VCaP (cell line): ENCODE results near the gene ARHGAP32.
"Not testable (repeated sequence)": the region's sequence is repeated elsewhere in the genome, so short reads cannot be mapped to it uniquely, and the experiment has no call there.

Experiments
- H3K27ac ChIP-seq: fragments of 450-650 bp; 2 replicates; pipeline ENCODE4 v1.5.1; 2017
- TF ChIP-seq, protein P1 (sequence below): fragments of 450-650 bp; conservative IDR thresholded peaks from 2 replicates; pipeline ENCODE4 v1.5.1; 2017; ENCODE audit warnings: mild to moderate bottlenecking, moderate library complexity

ARHGAP32 gene

GRCh38 chr11:129141748-129142523 is 50.2 kb downstream of the ARHGAP32 start:
- peak overlapping the region; percentile 33; the same call in 1 of the 2 replicates for H3K27ac ChIP-seq
- TF ChIP-seq, protein P1, sequence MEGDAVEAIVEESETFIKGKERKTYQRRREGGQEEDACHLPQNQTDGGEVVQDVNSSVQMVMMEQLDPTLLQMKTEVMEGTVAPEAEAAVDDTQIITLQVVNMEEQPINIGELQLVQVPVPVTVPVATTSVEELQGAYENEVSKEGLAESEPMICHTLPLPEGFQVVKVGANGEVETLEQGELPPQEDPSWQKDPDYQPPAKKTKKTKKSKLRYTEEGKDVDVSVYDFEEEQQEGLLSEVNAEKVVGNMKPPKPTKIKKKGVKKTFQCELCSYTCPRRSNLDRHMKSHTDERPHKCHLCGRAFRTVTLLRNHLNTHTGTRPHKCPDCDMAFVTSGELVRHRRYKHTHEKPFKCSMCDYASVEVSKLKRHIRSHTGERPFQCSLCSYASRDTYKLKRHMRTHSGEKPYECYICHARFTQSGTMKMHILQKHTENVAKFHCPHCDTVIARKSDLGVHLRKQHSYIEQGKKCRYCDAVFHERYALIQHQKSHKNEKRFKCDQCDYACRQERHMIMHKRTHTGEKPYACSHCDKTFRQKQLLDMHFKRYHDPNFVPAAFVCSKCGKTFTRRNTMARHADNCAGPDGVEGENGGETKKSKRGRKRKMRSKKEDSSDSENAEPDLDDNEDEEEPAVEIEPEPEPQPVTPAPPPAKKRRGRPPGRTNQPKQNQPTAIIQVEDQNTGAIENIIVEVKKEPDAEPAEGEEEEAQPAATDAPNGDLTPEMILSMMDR, result no peak

DNA sequence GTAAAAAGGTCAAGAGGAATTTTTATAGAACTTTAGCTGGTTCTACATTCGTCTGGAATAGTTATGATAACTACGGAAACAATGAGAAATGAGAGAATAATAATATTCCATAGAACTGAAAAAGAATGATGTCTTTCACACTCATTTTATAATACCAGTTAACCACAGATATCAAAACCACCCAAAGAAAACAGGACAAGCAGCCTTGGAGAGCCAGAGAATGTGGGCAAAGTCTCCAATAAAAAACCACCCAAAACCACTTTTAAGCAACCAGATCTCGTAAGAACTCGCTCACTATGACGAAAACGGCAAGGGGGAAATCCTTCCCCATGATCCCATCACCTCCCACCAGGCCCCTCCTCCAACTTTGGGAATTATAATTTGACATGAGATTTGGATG is 60.8 kb downstream of the ARHGAP32 start:
- TF ChIP-seq, protein P1, result no peak
- H3K27ac ChIP-seq, result no peak overlapping the region

DNA sequence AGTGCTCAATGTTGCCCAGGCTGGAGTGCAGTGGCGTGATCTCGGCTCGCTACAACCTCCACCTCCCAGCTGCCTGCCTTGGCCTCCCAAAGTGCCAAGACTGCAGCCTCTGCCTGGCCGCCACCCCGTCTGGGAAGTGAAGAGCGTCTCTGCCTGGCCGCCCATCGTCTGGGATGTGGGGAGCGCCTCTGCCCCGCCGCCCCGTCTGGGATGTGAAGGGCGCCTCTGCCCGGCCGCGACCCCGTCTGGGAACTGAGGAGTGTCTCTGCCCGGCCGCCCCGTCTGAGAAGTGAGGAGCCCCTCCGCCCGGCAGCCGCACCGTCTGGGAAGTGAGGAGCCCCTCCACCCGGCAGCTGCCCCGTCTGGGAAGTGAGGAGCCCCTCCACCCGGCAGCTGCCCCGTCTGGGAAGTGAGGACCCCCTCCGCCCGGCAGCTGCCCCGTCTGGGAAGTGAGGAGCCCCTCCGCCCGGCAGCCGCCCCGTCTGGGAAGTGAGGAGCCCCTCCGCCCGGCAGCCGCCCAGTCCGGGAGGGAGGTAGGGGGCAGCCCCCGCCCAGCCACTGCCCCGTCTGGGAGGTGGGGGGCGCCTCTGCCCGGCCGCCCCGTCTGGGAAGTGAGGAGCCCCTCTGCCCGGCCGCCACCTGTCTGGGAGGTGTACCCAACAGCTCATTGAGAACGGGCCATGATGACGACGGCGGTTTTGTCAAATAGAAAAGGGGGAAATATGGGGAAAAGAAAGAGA is 63.1 kb downstream of the ARHGAP32 start:
- H3K27ac ChIP-seq, result not testable (repeated sequence)

DNA sequence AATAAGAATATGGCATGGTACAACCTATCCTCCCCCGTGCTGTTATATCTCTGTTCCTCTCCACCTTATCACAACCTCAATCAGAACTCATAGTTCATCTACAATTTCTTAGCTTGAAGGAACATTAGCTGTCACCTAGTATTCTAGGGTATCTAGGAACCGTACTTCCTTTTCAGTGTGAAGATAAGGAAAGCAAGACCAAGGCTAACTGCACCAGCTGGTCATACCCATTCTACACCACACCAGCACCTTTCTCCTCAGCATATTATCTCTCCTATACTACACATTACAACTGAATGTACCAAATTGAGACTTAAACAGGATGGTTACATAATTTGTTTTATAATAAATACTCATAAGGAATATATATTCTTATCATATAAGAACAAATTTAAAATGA is 73.1 kb downstream of the ARHGAP32 start:
- 0 out of 2 replicates have a peak overlapping the region, but pooled peaks have one; percentile 3 for H3K27ac ChIP-seq
- TF ChIP-seq, protein P1, result no peak

GRCh38 chr11:129117595-129118350 is 74.4 kb downstream of the ARHGAP32 start:
- TF ChIP-seq, protein P1, result peak; percentile 97
- no peak overlapping the region for H3K27ac ChIP-seq

- TF ChIP-seq, protein P1, result no peak
- no peak overlapping the region for H3K27ac ChIP-seq
Observed at GRCh38 chr11:129115652-129116586, 76.2 kb downstream of the ARHGAP32 start.

DNA sequence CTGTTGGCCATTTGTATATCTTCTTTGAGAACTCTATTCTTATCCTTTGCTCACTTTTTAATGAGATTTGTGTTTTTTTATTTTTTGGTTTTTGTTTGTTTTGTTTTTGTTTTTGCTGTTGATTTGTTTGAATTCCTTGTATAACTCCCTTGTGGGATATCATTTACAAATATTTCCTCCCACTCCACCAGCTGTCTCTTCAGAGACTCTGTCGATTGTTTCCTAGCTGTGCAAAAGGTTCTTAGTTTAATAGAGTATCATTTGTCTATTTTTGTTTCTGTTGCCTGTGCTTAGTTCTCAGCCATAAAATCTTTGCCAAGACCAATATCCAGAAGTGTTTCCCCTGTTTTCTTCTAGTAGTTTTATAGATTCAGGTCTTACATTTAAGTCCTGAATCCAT is 82.4 kb downstream of the ARHGAP32 start:
- TF ChIP-seq, protein P1, result no peak
- H3K27ac ChIP-seq, result no peak overlapping the region
